IMR-90 (cell line): ENCODE results near the gene MGA. TPM values are rescaled to one million over a fixed set of nuclear protein-coding genes. Genes with fewer than 3 reads are reported as not detected.

Experiments used
- ATAC-seq: fragments of 200-7000 bp; cut with Tn5 transposase; 2 replicates; pipeline ENCODE4 v1.9.1; 2020; ENCODE audit warnings: low read depth, mild to moderate bottlenecking, moderate library complexity
- BruUV-seq: library from RNA; stranded (reverse); fragments of 400-500 nt; replicated peaks from 2 replicates; lab custom pipeline; 2021; lab: Mats Ljungman, UMichigan
- CTCF ChIA-PET: fragments of 300-600 bp; formaldehyde crosslinking; extraction: SDS; loops from one replicate; lab custom pipeline; 2021; ENCODE audit warnings: antibody characterized with exemption; lab: Yijun Ruan, JAX
- POLR2A ChIA-PET: fragments of 300-600 bp; sonication (Branson Sonifier 250); formaldehyde crosslinking; loops from one replicate; lab custom pipeline; 2022; ENCODE audit warnings: antibody characterized with exemption; ENCODE audit not compliant: unreplicated experiment; lab: Charles Lee
- DNase-seq: peaks from one replicate; pipeline ENCODE4 v3.0.0; 2013
- H2AFZ ChIP-seq: replicated peaks from 2 replicates; pipeline ENCODE3; 2013; ENCODE audit warnings: low read length, mild to moderate bottlenecking; ENCODE audit not compliant: poor library complexity
- H2AK5ac ChIP-seq: 2 replicates; pipeline ENCODE4 v1.6.1; 2013; ENCODE audit warnings: low read depth, low read length, inconsistent platforms
- H2AK9ac ChIP-seq: replicated peaks from 2 replicates; pipeline ENCODE3; 2013; ENCODE audit warnings: mild to moderate bottlenecking, low read depth, low read length, moderate library complexity; ENCODE audit not compliant: poor library complexity
- H2BK120ac ChIP-seq: 2 replicates; pipeline ENCODE4 v1.6.1; 2013; ENCODE audit warnings: low read depth, low read length, inconsistent platforms
- H2BK15ac ChIP-seq: 3 replicates; pipeline ENCODE4 v1.6.1; 2013; ENCODE audit warnings: low read depth, low read length, inconsistent platforms
- H2BK20ac ChIP-seq: 2 replicates; pipeline ENCODE4 v1.6.1; 2013; ENCODE audit warnings: low read depth, mild to moderate bottlenecking, inconsistent platforms, low read length, moderate library complexity
- H2BK5ac ChIP-seq: 2 replicates; pipeline ENCODE4 v1.6.1; 2013; ENCODE audit warnings: mild to moderate bottlenecking, low read depth, low read length, inconsistent platforms; ENCODE audit not compliant: poor library complexity, severe bottlenecking
- H3K14ac ChIP-seq: replicated peaks from 2 replicates; pipeline ENCODE4 v1.6.1; 2013; ENCODE audit warnings: low read depth, low read length, inconsistent platforms
- H3K18ac ChIP-seq: 2 replicates; pipeline ENCODE4 v1.6.1; 2013; ENCODE audit warnings: low read depth, low read length, control low read depth
- H3K23ac ChIP-seq: 2 replicates; pipeline ENCODE4 v1.6.1; 2013; ENCODE audit warnings: low read depth, low read length, inconsistent platforms
- H3K27ac ChIP-seq: 2 replicates; pipeline ENCODE4 v1.5.1; 2013; ENCODE audit warnings: mild to moderate bottlenecking, control low read depth, low read length; ENCODE audit not compliant: insufficient read depth
- H3K27me3 ChIP-seq: 2 replicates; pipeline ENCODE4 v1.6.1; 2013; ENCODE audit warnings: low read length; ENCODE audit not compliant: control insufficient read depth, insufficient read depth
- H3K36me3 ChIP-seq: 2 replicates; pipeline ENCODE4 v1.6.1; 2013; ENCODE audit warnings: low read length, mixed read lengths; ENCODE audit not compliant: control insufficient read depth, insufficient read depth
- H3K4ac ChIP-seq: 2 replicates; pipeline ENCODE4 v1.6.1; 2013; ENCODE audit warnings: low read depth, low read length, inconsistent platforms
- H3K4me1 ChIP-seq: 2 replicates; pipeline ENCODE4 v1.6.1; 2013; ENCODE audit warnings: low read length, mixed read lengths; ENCODE audit not compliant: control insufficient read depth, insufficient read depth
- H3K4me2 ChIP-seq: 2 replicates; pipeline ENCODE4 v1.6.1; 2013; ENCODE audit warnings: low read depth, mild to moderate bottlenecking, control low read depth, low read length, moderate library complexity
- H3K4me3 ChIP-seq: 2 replicates; pipeline ENCODE4 v1.5.1; 2013; ENCODE audit warnings: low read depth, mild to moderate bottlenecking, control low read depth, low read length, moderate library complexity; ENCODE audit not compliant: insufficient read depth
- H3K56ac ChIP-seq: 2 replicates; pipeline ENCODE4 v1.6.1; 2013; ENCODE audit warnings: low read length, inconsistent platforms; ENCODE audit not compliant: insufficient read depth; ENCODE audit errors: extremely low read depth
- H3K79me1 ChIP-seq, 2 experiments: 2 replicates each; pipeline ENCODE4 v1.6.1; 2013; ENCODE audit warnings: low read length in 2 of 2, inconsistent platforms in 1 of 2, low read depth in 1 of 2
- H3K9ac ChIP-seq: 2 replicates; pipeline ENCODE4 v1.6.1; 2013; ENCODE audit warnings: low read depth, low read length, control low read depth
- H3K9me1 ChIP-seq: 2 replicates; pipeline ENCODE4 v1.6.1; 2013; ENCODE audit warnings: low read length, inconsistent platforms; ENCODE audit not compliant: insufficient read depth
- H3K9me3 ChIP-seq: 2 replicates; pipeline ENCODE4 v1.6.1; 2013; ENCODE audit warnings: low read length; ENCODE audit not compliant: control insufficient read depth, insufficient read depth
- H4K20me1 ChIP-seq: 2 replicates; pipeline ENCODE4 v1.6.1; 2013; ENCODE audit warnings: low read length, inconsistent platforms; ENCODE audit not compliant: insufficient read depth
- H4K5ac ChIP-seq: 2 replicates; pipeline ENCODE4 v1.6.1; 2013; ENCODE audit warnings: mild to moderate bottlenecking, low read depth, low read length, control low read depth
- H4K8ac ChIP-seq, 2 experiments: 2 replicates each; pipeline ENCODE4 v1.6.1; 2013; ENCODE audit warnings: low read depth in 2 of 2, low read length in 2 of 2, control low read depth in 1 of 2, inconsistent platforms in 1 of 2
- H4K91ac ChIP-seq: 2 replicates; pipeline ENCODE4 v1.6.1; 2013; ENCODE audit warnings: low read depth, low read length, inconsistent platforms; ENCODE audit not compliant: insufficient read depth
- BHLHE40 ChIP-seq: fragments of 150-350 bp; IDR thresholded peaks from 2 replicates; pipeline ENCODE4 v1.6.1; 2016; ENCODE audit warnings: mild to moderate bottlenecking, low read depth, low read length
- CEBPB ChIP-seq: IDR thresholded peaks from 2 replicates; pipeline ENCODE4 v1.6.1; 2012; ENCODE audit warnings: low read depth, low read length, improper control_type of control experiment
- CTCF ChIP-seq: conservative IDR thresholded peaks from 2 replicates; pipeline ENCODE4 v1.5.1; 2012; ENCODE audit warnings: mild to moderate bottlenecking, low read depth, low read length, improper control_type of control experiment
- ELK1 ChIP-seq: fragments of 150-350 bp; IDR thresholded peaks from 2 replicates; pipeline ENCODE4 v1.6.1; 2016; ENCODE audit warnings: low read depth, mild to moderate bottlenecking, low read length, moderate library complexity, borderline replicate concordance
- FOS ChIP-seq: fragments of 150-350 bp; IDR thresholded peaks from 2 replicates; pipeline ENCODE4 v1.6.1; 2016; ENCODE audit warnings: low read depth, low read length
- MAFK ChIP-seq: IDR thresholded peaks from 2 replicates; pipeline ENCODE4 v1.6.1; 2012; ENCODE audit warnings: low read depth, low read length, improper control_type of control experiment
- MAZ ChIP-seq: IDR thresholded peaks from 2 replicates; pipeline ENCODE4 v1.6.1; 2012; ENCODE audit warnings: low read depth, mild to moderate bottlenecking, low read length, improper control_type of control experiment, moderate library complexity, borderline replicate concordance
- MXI1 ChIP-seq: IDR thresholded peaks from 2 replicates; pipeline ENCODE4 v1.6.1; 2012; ENCODE audit warnings: low read depth, mild to moderate bottlenecking, low read length, moderate library complexity, borderline replicate concordance
- POLR2A ChIP-seq: IDR thresholded peaks from 2 replicates; pipeline ENCODE4 v1.6.1; 2012; ENCODE audit warnings: mild to moderate bottlenecking, low read depth, low read length
- RAD21 ChIP-seq: IDR thresholded peaks from 2 replicates; pipeline ENCODE4 v1.6.1; 2012; ENCODE audit warnings: low read length, improper control_type of control experiment
- RCOR1 ChIP-seq: IDR thresholded peaks from 2 replicates; pipeline ENCODE4 v1.6.1; 2012; ENCODE audit warnings: mild to moderate bottlenecking, low read length, improper control_type of control experiment; ENCODE audit not compliant: insufficient replicate concordance
- RFX5 ChIP-seq: IDR thresholded peaks from 2 replicates; pipeline ENCODE4 v1.8.0; 2012; ENCODE audit warnings: low read depth, mild to moderate bottlenecking, low read length, moderate library complexity
- SMC3 ChIP-seq: fragments of 150-350 bp; IDR thresholded peaks from 2 replicates; pipeline ENCODE4 v1.6.1; 2016; ENCODE audit warnings: low read depth, mild to moderate bottlenecking, antibody characterized with exemption, low read length, moderate library complexity
- USF2 ChIP-seq: fragments of 150-350 bp; IDR thresholded peaks from 2 replicates; pipeline ENCODE4 v1.6.1; 2017; ENCODE audit warnings: mild to moderate bottlenecking, antibody characterized with exemption, low read length, low read depth
- WGBS, 2 experiments: methylation state at CpG; one replicate each; pipeline versions ENCODE4 v1.1.5 to v1.1.7; 2013; ENCODE audit warnings: missing lambda C conversion rate in 2 of 2; ENCODE audit not compliant: insufficient read length in 1 of 2; ENCODE audit errors: extremely low coverage in 2 of 2; 5-methylcytosine and 5-hydroxymethylcytosine counted together
- dilution Hi-C: fragments of 300-500 bp; cut with HindIII; formaldehyde crosslinking; loops from one replicate; pipeline ENCODE4 v1.14.3; 2018; ENCODE audit warnings: low sequenced_read_pairs; ENCODE audit not compliant: unreplicated experiment
- in situ Hi-C: fragments of 300-500 bp; cut with MboI; formaldehyde crosslinking; loops from 3 replicates; pipeline ENCODE4 v1.14.3; 2019; ENCODE audit warnings: low sequenced_read_pairs, inconsistent platforms, mixed read lengths
- intact Hi-C: fragments of 100-400 bp; cut with micrococcal nuclease; formaldehyde crosslinking; loops from 2 replicates; pipeline ENCODE4 v1.10.0; 2022
- polyA plus RNA-seq, 3 experiments: library from polyadenylated mRNA; depleted of rRNA; stranded (reverse); fragments of >200 nt; gene quantifications; 2 replicates each; pipeline ENCODE4 v1.2.3, GENCODE V29; 2012; ENCODE audit warnings: low replicate concordance in 1 of 3
- total RNA-seq: library from RNA; depleted of rRNA; stranded (reverse); fragments of >200 nt; gene quantifications from 2 replicates; pipeline ENCODE4 v1.2.3, GENCODE V29; 2012

MGA gene
- total and polyA plus RNA-seq, 2 of the 4 experiments (the other 2 are of a cell fraction) = 3.2 to 38.0 TPM

- Histone ChIP-seq H2AK9ac (peak overlapping the region; percentile 80), H3K4ac (peak overlapping the region; percentile 50), H4K91ac (no peak overlapping the region; the same call in 1 of the 2 replicates), H2BK20ac (no peak overlapping the region), H4K20me1 (peaks cover 13% of the 10 kb centered on the region; the same call in 1 of the 2 replicates), H3K4me1 (peaks cover 3% of the 10 kb centered on the region), H2BK15ac (no peak overlapping the region), H3K4me2 (no peak overlapping the region), H3K79me1 (peaks cover 19 to 58% of the 10 kb centered on the region in 2 experiments; a peak in 3 of 4 replicates), H3K23ac (peak overlapping the region; percentile 51; the same call in 1 of the 2 replicates), H4K8ac (no peak overlapping the region), H3K27me3 (no peaks in the 10 kb centered on the region), H3K27ac (no peak overlapping the region), H2BK5ac (no peak overlapping the region), H2BK120ac (peak overlapping the region; percentile 35; the same call in 1 of the 2 replicates), H3K9me3 (no peaks in the 10 kb centered on the region), H3K9me1 (peaks cover 16% of the 10 kb centered on the region; the same call in 1 of the 2 replicates), H3K4me3 (no peak overlapping the region), H2AK5ac (no peak overlapping the region), H3K18ac (no peak overlapping the region), H3K56ac (no peak overlapping the region), H3K36me3 (peaks cover 15% of the 10 kb centered on the region; the same call in 1 of the 2 replicates), H4K5ac (no peak overlapping the region), H3K14ac (0 out of 2 replicates have a peak overlapping the region, but pooled peaks have one; percentile 41), H3K9ac (no peak overlapping the region), H2AFZ (no peak overlapping the region)
- intact Hi-C loops (loop anchor here (5.0 to 10.0 kb wide), 2 partner anchors 112 to 345 kb away; no protein-coding TSS in a partner anchor), in situ Hi-C loops (loop anchor here (5.0 kb wide), 1 partner anchor 37 kb away; the partner anchor contains the start of gene MAPKBP1), dilution Hi-C loops (no loop called here)
- ChIA-PET POLR2A (no interaction called here), CTCF (interaction anchor here (0.9 to 4.5 kb wide), 4 partner anchors 7 to 36 kb away, joined by 3 to 54 read pairs (median 4); partner anchors contain the start of gene MAPKBP1)
- BruUV-seq = no TSS peak
- DNase-seq (no peak), ATAC-seq (no peak)
- WGBS, 2 experiments = 77% methylated on average over 4 of the region's 12 CpGs; no CpG with 5 or more reads in 1 of the 2 experiments
- TF ChIP-seq SMC3 = no peak
- no peak for TF ChIP-seq MAZ
- no peak for TF ChIP-seq RAD21
- TF ChIP-seq MAFK = no peak
- TF ChIP-seq ELK1 = no peak
- TF ChIP-seq CEBPB = no peak
- no peak for TF ChIP-seq USF2
- no peak for TF ChIP-seq RCOR1
- no peak for TF ChIP-seq RFX5
- TF ChIP-seq POLR2A = no peak
- TF ChIP-seq CTCF = no peak
- TF ChIP-seq MXI1 = no peak
- TF ChIP-seq FOS = no peak
- no peak for TF ChIP-seq BHLHE40
These were observed 149.5 kb downstream of the MGA start for GRCh38 chr15:41809526-41810220.
